Measurements from ENCODE around the gene BCAS3. TPM values are rescaled to one million over a fixed set of nuclear protein-coding genes. Genes with fewer than 3 reads are reported as not detected.

The BCAS3 gene
- total RNA-seq, 1 experiment from 2014 or later, result 26.3 TPM

DNA sequence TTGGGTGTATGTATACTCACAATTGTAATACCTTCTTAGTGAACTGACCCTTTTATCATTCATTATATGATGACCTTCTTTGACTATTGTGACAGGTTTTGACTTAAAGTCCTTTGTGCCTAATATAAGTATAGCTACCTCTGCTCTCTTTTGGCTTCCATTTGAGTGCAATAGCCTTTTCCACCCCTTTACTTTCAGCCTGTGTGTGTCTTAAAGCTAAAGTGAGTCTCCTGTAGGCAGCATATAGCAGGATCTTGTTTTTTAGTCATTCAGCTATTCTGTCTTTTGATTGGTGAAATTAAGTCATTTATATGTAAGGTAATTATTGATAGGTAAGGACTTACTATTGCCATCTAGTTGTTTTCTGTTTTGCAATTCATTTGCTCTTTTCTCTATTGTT is 758.6 kb downstream of the BCAS3 start:
- CTCF ChIA-PET, result no interaction called here
- no peaks in the 10 kb centered on the region for H3K27me3 ChIP-seq (ENCODE audit: insufficient read depth, low read length)
- TF ChIP-seq TCF7L2 (IDR thresholded peaks at IDR 0.05; ENCODE audit: borderline replicate concordance, extremely low read depth, insufficient read depth, insufficient read length) (no peak), ELF1 (IDR thresholded peaks at IDR 0.05; ENCODE audit: borderline replicate concordance, low read depth) (no peak), EZH2phosphoT487 (IDR thresholded peaks at IDR 0.05; ENCODE audit: borderline replicate concordance) (no peak), SP1 (IDR thresholded peaks at IDR 0.05; ENCODE audit: low read depth) (no peak), EGR1 (IDR thresholded peaks at IDR 0.05; ENCODE audit: low read depth) (no peak), SRF (IDR thresholded peaks at IDR 0.05; ENCODE audit: low read depth) (no peak), ZNF274 (IDR thresholded peaks at IDR 0.05; ENCODE audit: low read depth, low read length) (no peak), CEBPB (IDR thresholded peaks at IDR 0.05; ENCODE audit: low read depth) (no peak), POLR2AphosphoS5 (IDR thresholded peaks at IDR 0.05; ENCODE audit: low read depth, low read length) (no peak)
- TF ChIP-seq, protein P1, sequence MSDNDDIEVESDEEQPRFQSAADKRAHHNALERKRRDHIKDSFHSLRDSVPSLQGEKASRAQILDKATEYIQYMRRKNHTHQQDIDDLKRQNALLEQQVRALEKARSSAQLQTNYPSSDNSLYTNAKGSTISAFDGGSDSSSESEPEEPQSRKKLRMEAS (IDR thresholded peaks at IDR 0.05), result no peak
- no peaks in the 10 kb centered on the region for H3K36me3 ChIP-seq (ENCODE audit: control insufficient read depth in 1 of 2, insufficient read depth in 2 of 2, low read length in 2 of 2)
- POLR2A ChIA-PET, result no interaction called here
- RAD21 ChIA-PET (ENCODE audit: low non-redundant PET in 1 of 2, low total read pairs in 2 of 2, uncharacterized antibody in 2 of 2, unreplicated experiment in 2 of 2), result interaction anchor here in 1 of 2 experiments (0.7 kb wide), 1 partner anchor 1294 kb away, joined by 3 read pairs; no protein-coding TSS in a partner anchor
- H3K4me1 ChIP-seq (ENCODE audit: control insufficient read depth in 1 of 2, insufficient read depth in 2 of 2, low read length in 2 of 2), result peaks cover 3 to 11% of the 10 kb centered on the region in 2 experiments; a peak in 3 of 4 replicates
- H4K20me1 ChIP-seq (ENCODE audit: insufficient read depth), result no peaks in the 10 kb centered on the region
- H3K27ac ChIP-seq (ENCODE audit: low read depth, low read length), result no peak overlapping the region
- no peaks in the 10 kb centered on the region for H3K9me2 ChIP-seq (ENCODE audit: insufficient read depth)
- intact Hi-C loops (cut with micrococcal nuclease), result no loop called here
- H3K9me3 ChIP-seq (ENCODE audit: control insufficient read depth in 1 of 2, insufficient read depth in 1 of 2, low read depth in 1 of 2, low read length in 2 of 2), result peaks cover 0 to 4% of the 10 kb centered on the region in 2 experiments; a peak in 2 of 4 replicates
- DNase-seq (ENCODE audit: low read depth, low spot score) (no peak), ATAC-seq (no peak)
- no peak overlapping the region for H3K9ac ChIP-seq (ENCODE audit: low read length)
- H3K79me2 ChIP-seq (ENCODE audit: insufficient read depth, low read length), result no peaks in the 10 kb centered on the region
- H3K4me3 ChIP-seq (replicated peaks in 1 of 2; ENCODE audit: low read depth in 1 of 2, low read length in 2 of 2), result no peak overlapping the region
- no peak overlapping the region for H2AFZ ChIP-seq (ENCODE audit: low read depth, low read length, poor library complexity, severe bottlenecking)
- no peak overlapping the region for H3K4me2 ChIP-seq (ENCODE audit: low read length)
- no TSS peak for BruUV-seq (replicated peaks)

- no peak overlapping the region for H2AFZ ChIP-seq (ENCODE audit: low read depth, low read length, poor library complexity, severe bottlenecking)
- no peaks in the 10 kb centered on the region for H3K79me2 ChIP-seq (ENCODE audit: insufficient read depth, low read length)
- no peak overlapping the region for H3K4me2 ChIP-seq (ENCODE audit: low read length)
- no peak for DNase-seq (ENCODE audit: low read depth, low spot score)
- no peak overlapping the region for H3K9ac ChIP-seq (ENCODE audit: low read length)
- ATAC-seq, result no peak
- POLR2A ChIA-PET, result no interaction called here
- RAD21 ChIA-PET (ENCODE audit: low non-redundant PET in 1 of 2, low total read pairs in 2 of 2, uncharacterized antibody in 2 of 2, unreplicated experiment in 2 of 2), result no interaction called here
- no peaks in the 10 kb centered on the region for H3K27me3 ChIP-seq (ENCODE audit: insufficient read depth, low read length)
- no peak overlapping the region for H3K4me3 ChIP-seq (replicated peaks in 1 of 2; ENCODE audit: low read depth in 1 of 2, low read length in 2 of 2)
- H3K27ac ChIP-seq (ENCODE audit: low read depth, low read length), result no peak overlapping the region
- H4K20me1 ChIP-seq (ENCODE audit: insufficient read depth), result no peaks in the 10 kb centered on the region
- H3K36me3 ChIP-seq (ENCODE audit: control insufficient read depth in 1 of 2, insufficient read depth in 2 of 2, low read length in 2 of 2), result no peaks in the 10 kb centered on the region
- H3K9me3 ChIP-seq (ENCODE audit: control insufficient read depth in 1 of 2, insufficient read depth in 1 of 2, low read depth in 1 of 2, low read length in 2 of 2), result peaks cover 0 to 4% of the 10 kb centered on the region in 2 experiments; a peak in 2 of 4 replicates
- CTCF ChIA-PET, result no interaction called here
- no TSS peak for BruUV-seq (replicated peaks)
- no peaks in the 10 kb centered on the region for H3K9me2 ChIP-seq (ENCODE audit: insufficient read depth)
- H3K4me1 ChIP-seq (ENCODE audit: control insufficient read depth in 1 of 2, insufficient read depth in 2 of 2, low read length in 2 of 2), result peaks cover 2 to 3% of the 10 kb centered on the region in 2 experiments; a peak in 2 of 4 replicates
- intact Hi-C loops (cut with micrococcal nuclease), result no loop called here
- TF ChIP-seq, protein P1 (IDR thresholded peaks at IDR 0.05), result no peak
- TF ChIP-seq EZH2phosphoT487 (IDR thresholded peaks at IDR 0.05; ENCODE audit: borderline replicate concordance) (no peak), POLR2AphosphoS5 (IDR thresholded peaks at IDR 0.05; ENCODE audit: low read depth, low read length) (no peak), ATF3 (IDR thresholded peaks at IDR 0.05) (no peak), REST (IDR thresholded peaks at IDR 0.05; ENCODE audit: low read depth) (no peak), TCF7L2 (IDR thresholded peaks at IDR 0.05; ENCODE audit: borderline replicate concordance, extremely low read depth, insufficient read depth, insufficient read length) (no peak), SRF (IDR thresholded peaks at IDR 0.05; ENCODE audit: low read depth) (no peak), EZH2 (IDR thresholded peaks at IDR 0.05) (no peak)
Measured at GRCh38 chr17:61436995-61437704, 759.5 kb downstream of the BCAS3 start.

Data from HCT116 (cell line).